Kidney (tissue), 14 donors: ENCODE data around the gene TPBGL. TPM values are rescaled to one million over a fixed set of nuclear protein-coding genes. Genes with fewer than 3 reads are reported as not detected.

ENCODE experiments used
- DNase-seq, 5 donors: peaks; one replicate each; pipeline ENCODE4 v3.0.0-alpha.2; 2013 to 2020
- FAIRE-seq: peaks from 2 replicates; lab custom pipeline; 2012; peaks lifted over from hg19 to GRCh38; lab: Jason Lieb, UNC
- H3K27ac ChIP-seq, 2 donors: one replicate each; pipeline ENCODE4 v1.7.0; 2013; ENCODE audit warnings: low read depth in 2 of 2, low read length in 2 of 2, inconsistent platforms in 1 of 2
- H3K27me3 ChIP-seq: one replicate; pipeline ENCODE4 v1.7.1; 2013; ENCODE audit warnings: low read length, inconsistent platforms; ENCODE audit not compliant: control insufficient read depth, insufficient read depth
- H3K36me3 ChIP-seq, 3 donors: one replicate each; pipeline versions ENCODE4 v1.7.0 to v1.7.1; 2013; ENCODE audit warnings: low read length in 3 of 3, control low read depth in 1 of 3, inconsistent platforms in 1 of 3; ENCODE audit not compliant: insufficient read depth in 3 of 3, control insufficient read depth in 2 of 3
- H3K4me1 ChIP-seq, 3 donors: one replicate each; pipeline versions ENCODE4 v1.7.0 to v1.7.1; 2013; ENCODE audit warnings: low read length in 3 of 3, inconsistent platforms in 1 of 3, low read depth in 1 of 3; ENCODE audit not compliant: control insufficient read depth in 2 of 3, insufficient read depth in 2 of 3
- H3K4me3 ChIP-seq, 3 donors: one replicate each; pipeline versions ENCODE4 v1.7.0 to v1.8.1; 2013; ENCODE audit warnings: low read length in 3 of 3, control low read depth in 1 of 3, inconsistent platforms in 1 of 3
- H3K9ac ChIP-seq, 3 donors: one replicate each; pipeline versions ENCODE4 v1.7.0 to v1.7.1; 2013; ENCODE audit warnings: low read length in 3 of 3, control low read depth in 1 of 3, inconsistent platforms in 1 of 3
- H3K9me3 ChIP-seq, 3 donors: one replicate each; pipeline versions ENCODE4 v1.7.0 to v1.7.1; 2013; ENCODE audit warnings: low read length in 3 of 3, control low read depth in 1 of 3, inconsistent platforms in 1 of 3; ENCODE audit not compliant: control insufficient read depth in 2 of 3, insufficient read depth in 1 of 3
- CTCF ChIP-seq: IDR thresholded peaks from 3 replicates; pipeline ENCODE4 v1.5.1; 2012; ENCODE audit warnings: mild to moderate bottlenecking, moderate library complexity, borderline replicate concordance; ENCODE audit not compliant: insufficient read depth; ENCODE audit errors: extremely low read depth
- intact Hi-C: fragments of 100-400 bp; cut with DNase I; formaldehyde crosslinking; loops from one replicate; pipeline ENCODE4 v1.11.1; 2022
- polyA plus RNA-seq: library from polyadenylated mRNA; stranded (reverse); fragments of 350-450 nt; fragmentation: Illumina TruSeq; extraction: RNeasy Lipid Tissue Mini Kit (QIAGEN cat#74804); gene quantifications from one replicate; pipeline ENCODE4 v1.2.3, GENCODE V29; 2014; ENCODE audit warnings: low read depth, low replicate concordance; ENCODE audit not compliant: insufficient read depth
- total RNA-seq: library from RNA; stranded (reverse); fragmentation: NEBNext Ultra II Directional; extraction: Animal tissue kit (Norgen Biotek cat#: 25700); gene quantifications from one replicate; pipeline ENCODE4 v1.2.1, GENCODE V29; 2021
- donor health status: control.
- donor health status: control.
- donor health status: control.
- donor health status: control.
- donor health status: control.
- donor health status: DM: yes; HTN: yes; CAD: no.
- donor health status: Normal renal cell carcinoma (clear cell type).

TPBGL gene
- total and polyA plus RNA-seq, 2 donors from 2014 or later: 0.13 to 0.69 TPM

- peak in 1 of 5 donors; percentile 75 for DNase-seq
- no peak for TF ChIP-seq CTCF
- H3K4me1 ChIP-seq: no peaks in the 10 kb centered on the region
- H3K27me3 ChIP-seq: no peaks in the 10 kb centered on the region
- intact Hi-C loops: no loop called here
- peaks cover 0 to 2% (median 0%) of the 10 kb centered on the region in 3 donors for H3K36me3 ChIP-seq
- H3K4me3 ChIP-seq: no peak overlapping the region
- H3K9me3 ChIP-seq: no peaks in the 10 kb centered on the region
- no peak for FAIRE-seq
- H3K27ac ChIP-seq: no peak overlapping the region
- H3K9ac ChIP-seq: no peak overlapping the region
Measured at GRCh38 chr11:75286826-75287465, 46.4 kb downstream of the TPBGL start.

- no peak overlapping the region for H3K27ac ChIP-seq
- FAIRE-seq: no peak
- intact Hi-C loops: no loop called here
Measured at GRCh38 chr11:75287579-75287978, 47.0 kb downstream of the TPBGL start.

GRCh38 chr11:75289511-75289760, 48.9 kb downstream of the TPBGL start:
- intact Hi-C loops: no loop called here
- H3K27ac ChIP-seq: no peak overlapping the region
- peaks cover 0 to 8% (median 0%) of the 10 kb centered on the region in 3 donors for H3K4me1 ChIP-seq
- peaks cover 0 to 2% (median 0%) of the 10 kb centered on the region in 3 donors for H3K36me3 ChIP-seq
- no peak for FAIRE-seq
- no peak overlapping the region for H3K9ac ChIP-seq
- no peak overlapping the region for H3K4me3 ChIP-seq
- no peaks in the 10 kb centered on the region for H3K27me3 ChIP-seq
- no peak for TF ChIP-seq CTCF
- H3K9me3 ChIP-seq: no peaks in the 10 kb centered on the region
- DNase-seq: peak in 1 of 5 donors; percentile 35

More at GRCh38 chr11:75287579-75287978, 47.0 kb downstream of the TPBGL start:
- no peak for TF ChIP-seq CTCF
- DNase-seq: peak in 1 of 5 donors; percentile 48
- H3K9ac ChIP-seq: no peak overlapping the region
- H3K27me3 ChIP-seq: no peaks in the 10 kb centered on the region
- no peaks in the 10 kb centered on the region for H3K4me1 ChIP-seq
- H3K9me3 ChIP-seq: no peaks in the 10 kb centered on the region
- peaks cover 0 to 2% (median 0%) of the 10 kb centered on the region in 3 donors for H3K36me3 ChIP-seq
- H3K4me3 ChIP-seq: no peak overlapping the region

- no peak overlapping the region for H3K9ac ChIP-seq
- no peak overlapping the region for H3K4me3 ChIP-seq
- FAIRE-seq: no peak
- H3K4me1 ChIP-seq: peaks cover 0 to 8% (median 0%) of the 10 kb centered on the region in 3 donors
- peaks cover 0 to 2% (median 0%) of the 10 kb centered on the region in 3 donors for H3K36me3 ChIP-seq
- intact Hi-C loops: no loop called here
- DNase-seq: no peak
- H3K27me3 ChIP-seq: no peaks in the 10 kb centered on the region
- no peak overlapping the region for H3K27ac ChIP-seq
- TF ChIP-seq CTCF: no peak
- H3K9me3 ChIP-seq: no peaks in the 10 kb centered on the region
Measured at GRCh38 chr11:75289919-75290318, 49.3 kb downstream of the TPBGL start.
